GM18873 (cell line): Measurements from ENCODE around the gene SLC49A4.

Experiments
- ATAC-seq: cut with Tn5 transposase; IDR thresholded peaks from one replicate; pipeline ENCODE4 v1.9.1; 2021; ENCODE audit warnings: mild to moderate bottlenecking, moderate library complexity, moderate number of reproducible peaks; ENCODE audit not compliant: unreplicated experiment, low FRiP score

SLC49A4 gene

GRCh38 chr3:122893754-122894668 is 99.1 kb downstream of the SLC49A4 start:
- no peak for ATAC-seq

DNA sequence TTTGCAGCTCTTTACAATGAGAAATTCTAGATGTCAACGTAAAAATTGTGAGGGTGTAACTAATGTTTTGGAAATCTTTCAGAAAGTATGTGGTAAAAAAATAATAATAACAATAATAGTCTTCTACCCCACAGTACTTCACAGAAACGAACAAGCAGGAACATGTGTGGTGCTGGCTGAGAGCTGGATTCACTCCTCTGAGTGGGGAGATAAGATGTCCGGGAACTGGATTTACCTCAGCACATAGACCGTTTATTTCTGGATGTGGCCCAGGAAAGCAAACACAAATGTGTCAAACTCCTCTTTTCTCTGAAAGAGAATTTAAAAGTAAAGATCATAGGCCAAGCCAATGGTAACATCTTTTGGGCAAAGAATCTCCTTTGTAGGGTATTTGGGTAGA is 103.4 kb downstream of the SLC49A4 start:
- ATAC-seq: no peak

- ATAC-seq: no peak
These were observed 107.5 kb downstream of the SLC49A4 start for GRCh38 chr3:122902326-122902725.

- no peak for ATAC-seq
These were observed 108.3 kb downstream of the SLC49A4 start for GRCh38 chr3:122903171-122903570.

DNA sequence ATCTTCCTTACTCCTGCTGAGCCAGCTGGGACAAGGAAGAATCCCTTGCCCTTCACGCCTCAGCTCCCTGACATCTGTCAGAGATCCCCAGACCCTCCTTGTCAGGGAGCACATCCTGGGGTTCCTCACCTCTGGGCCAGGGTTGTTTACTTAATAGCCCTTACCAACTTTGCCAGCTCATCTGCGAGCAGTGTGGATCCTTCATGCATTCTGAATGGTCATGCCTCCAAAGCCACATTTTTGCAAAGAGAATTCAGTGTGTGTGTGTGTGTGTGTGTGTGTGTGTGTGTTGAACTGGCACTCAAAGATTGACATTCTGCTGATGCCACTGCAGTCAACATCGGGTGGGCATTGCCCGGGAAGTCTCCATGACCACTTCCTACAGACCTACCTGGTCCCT is 112.6 kb downstream of the SLC49A4 start:
- ATAC-seq: no peak

- no peak for ATAC-seq
These were observed 113.4 kb downstream of the SLC49A4 start for GRCh38 chr3:122908251-122908650.

- no peak for ATAC-seq
These were observed 117.0 kb downstream of the SLC49A4 start for GRCh38 chr3:122911901-122912300.

- ATAC-seq: no peak
These were observed 118.1 kb downstream of the SLC49A4 start for GRCh38 chr3:122912772-122913538.

- no peak for ATAC-seq
These were observed 118.8 kb downstream of the SLC49A4 start for GRCh38 chr3:122913539-122914100.

- ATAC-seq: no peak
These were observed 120.6 kb downstream of the SLC49A4 start for GRCh38 chr3:122915300-122916055.

GRCh38 chr3:122916084-122916483 is 121.2 kb downstream of the SLC49A4 start:
- ATAC-seq: no peak

- ATAC-seq: no peak
These were observed 121.7 kb downstream of the SLC49A4 start for GRCh38 chr3:122916580-122916979.

GRCh38 chr3:122917412-122917811 is 122.5 kb downstream of the SLC49A4 start:
- ATAC-seq: no peak

- ATAC-seq: no peak
These were observed 123.9 kb downstream of the SLC49A4 start for GRCh38 chr3:122918576-122919290.

DNA sequence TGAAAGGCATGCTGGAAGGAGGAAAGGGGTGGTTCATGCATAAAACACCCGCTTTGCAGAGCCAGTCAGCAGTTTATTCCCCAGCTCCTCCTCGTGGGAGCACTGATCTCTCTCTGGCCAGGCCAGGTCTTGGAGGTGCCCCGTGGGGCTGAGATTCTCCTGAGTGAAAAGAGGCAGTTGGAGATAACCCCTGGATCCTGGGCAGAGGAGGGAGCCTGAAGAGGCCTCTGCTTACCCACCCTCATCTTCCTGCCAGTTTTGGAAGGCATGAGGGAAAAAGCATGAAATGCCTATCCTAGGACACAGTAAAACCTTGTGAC is 124.4 kb downstream of the SLC49A4 start:
- no peak for ATAC-seq

- ATAC-seq: no peak
These were observed 126.1 kb downstream of the SLC49A4 start for GRCh38 chr3:122920986-122921385.

- ATAC-seq: no peak
These were observed 127.2 kb downstream of the SLC49A4 start for GRCh38 chr3:122921791-122922651.

- ATAC-seq: no peak
These were observed 128.7 kb downstream of the SLC49A4 start for GRCh38 chr3:122923611-122924010.

DNA sequence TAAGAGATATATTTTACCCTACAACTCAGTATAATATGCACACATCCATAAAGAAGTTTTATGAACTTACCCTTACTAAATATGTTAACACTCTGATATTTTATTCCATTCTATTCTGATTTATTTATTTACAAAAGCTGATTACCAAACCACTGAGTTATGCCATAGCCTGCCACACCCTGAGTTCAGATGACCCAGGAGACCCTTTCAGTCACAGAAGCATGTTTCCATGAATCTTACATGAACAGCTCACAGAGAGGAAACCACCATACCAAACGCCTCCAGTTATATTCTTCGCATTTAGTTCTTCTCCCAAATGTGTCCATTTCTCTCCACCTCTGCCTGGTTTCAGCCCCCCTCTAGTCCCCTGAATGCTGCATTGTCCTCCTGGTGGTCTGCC is 129.2 kb downstream of the SLC49A4 start:
- ATAC-seq: no peak
